GM23248 (cell line): ENCODE measurements around the gene FAM118B. TPM values are rescaled to one million over a fixed set of nuclear protein-coding genes. Genes with fewer than 3 reads are reported as not detected.
"Not testable (repeated sequence)": the region's sequence is repeated elsewhere in the genome, so short reads cannot be mapped to it uniquely, and the experiment has no call there.

ENCODE experiments used
- DNase-seq: peaks from one replicate; pipeline ENCODE4 v3.0.0-alpha.2; 2015
- H2AFZ ChIP-seq: fragments of 200-600 bp; sonication (generic); 2 replicates; pipeline ENCODE4 v1.6.1; 2016; ENCODE audit warnings: antibody characterized with exemption
- H3F3A ChIP-seq: fragments of 200-600 bp; sonication (generic); 2 replicates; pipeline ENCODE4 v1.6.1; 2016; ENCODE audit warnings: mild to moderate bottlenecking, antibody characterized with exemption, mixed run types; ENCODE audit not compliant: insufficient read depth
- H3K27ac ChIP-seq: fragments of 200-600 bp; sonication (generic); 2 replicates; pipeline ENCODE4 v1.5.1; 2016; ENCODE audit warnings: mild to moderate bottlenecking
- H3K27me3 ChIP-seq: fragments of 200-600 bp; sonication (generic); replicated peaks from 2 replicates; pipeline ENCODE4 v1.6.1; 2016; ENCODE audit warnings: mild to moderate bottlenecking; ENCODE audit not compliant: insufficient read depth
- H3K36me3 ChIP-seq: fragments of 200-600 bp; sonication (generic); 2 replicates; pipeline ENCODE4 v1.6.1; 2016; ENCODE audit warnings: low read depth, mild to moderate bottlenecking
- H3K4me1 ChIP-seq: fragments of 200-600 bp; sonication (generic); 2 replicates; pipeline ENCODE4 v1.6.1; 2016; ENCODE audit warnings: mild to moderate bottlenecking; ENCODE audit not compliant: insufficient read depth
- H3K4me2 ChIP-seq: fragments of 200-600 bp; sonication (generic); one replicate; pipeline ENCODE4 v1.6.1; 2016; ENCODE audit warnings: mild to moderate bottlenecking; ENCODE audit not compliant: unreplicated experiment
- H3K4me3 ChIP-seq: fragments of 200-600 bp; sonication (generic); 2 replicates; pipeline ENCODE4 v1.5.1; 2016; ENCODE audit warnings: mild to moderate bottlenecking
- H3K79me2 ChIP-seq: fragments of 200-600 bp; sonication (generic); 2 replicates; pipeline ENCODE4 v1.6.1; 2016; ENCODE audit warnings: mild to moderate bottlenecking; ENCODE audit not compliant: insufficient read depth
- H3K9ac ChIP-seq: fragments of 200-600 bp; sonication (generic); 2 replicates; pipeline ENCODE4 v1.6.1; 2016; ENCODE audit warnings: mild to moderate bottlenecking
- H3K9me2 ChIP-seq: fragments of 200-600 bp; sonication (generic); 2 replicates; pipeline ENCODE4 v1.6.1; 2016; ENCODE audit warnings: mixed run types, mild to moderate bottlenecking, moderate library complexity; ENCODE audit not compliant: insufficient read depth
- H3K9me3 ChIP-seq: fragments of 200-600 bp; sonication (generic); one replicate; pipeline ENCODE4 v1.6.1; 2017; ENCODE audit warnings: low read depth
- H4K20me1 ChIP-seq: fragments of 200-600 bp; sonication (generic); 2 replicates; pipeline ENCODE4 v1.6.0; 2016; ENCODE audit not compliant: insufficient read depth
- EZH2 ChIP-seq: fragments of 200-600 bp; sonication (generic); IDR thresholded peaks from 2 replicates; pipeline ENCODE4 v1.6.1; 2018; ENCODE audit warnings: antibody characterized with exemption, mild to moderate bottlenecking; ENCODE audit not compliant: insufficient read depth, poor library complexity, severe bottlenecking
- EZH2phosphoT487 ChIP-seq: fragments of 200-600 bp; sonication (generic); IDR thresholded peaks from 2 replicates; pipeline ENCODE4 v1.6.1; 2018; ENCODE audit warnings: antibody characterized with exemption, moderate library complexity, mild to moderate bottlenecking, low read depth; ENCODE audit not compliant: insufficient read depth
- WGBS, 2 experiments: methylation state at CpG; one replicate each; pipeline ENCODE4 v1.1.6; 2015 to 2017; ENCODE audit warnings: low lambda C conversion rate in 2 of 2, low coverage in 1 of 2; ENCODE audit errors: missing lambda C conversion rate in 2 of 2; 5-methylcytosine and 5-hydroxymethylcytosine counted together
- in situ Hi-C: fragments of 300-500 bp; cut with MboI; formaldehyde crosslinking; loops from 2 replicates; pipeline ENCODE4 v1.15.0; 2020
- polyA plus RNA-seq: library from polyadenylated mRNA; unstranded; fragments of >200 nt; fragmentation: Nextera tagmentation; extraction: Ambion mirVana; gene quantifications from 2 replicates; pipeline ENCODE4 v1.2.1, GENCODE V29; 2016
- total RNA-seq: library from RNA; depleted of rRNA; stranded (reverse); fragments of >200 nt; shearing (Covaris generic); gene quantifications from 2 replicates; pipeline ENCODE4 v1.2.3, GENCODE V29; 2014

Gene FAM118B
- total and polyA plus RNA-seq, 2 experiments from 2014 or later: 23.1 to 30.5 TPM

GRCh38 chr11:126308271-126308671 is 96.7 kb downstream of the FAM118B start:
- no peak for DNase-seq
- peaks cover 9% of the 10 kb centered on the region for H3F3A ChIP-seq
- H3K27ac ChIP-seq: no peak overlapping the region
- H3K9ac ChIP-seq: no peak overlapping the region
- H3K27me3 ChIP-seq: no peaks in the 10 kb centered on the region
- no peaks in the 10 kb centered on the region for H4K20me1 ChIP-seq
- H3K9me2 ChIP-seq: no peaks in the 10 kb centered on the region
- H2AFZ ChIP-seq: no peak overlapping the region
- no peaks in the 10 kb centered on the region for H3K9me3 ChIP-seq
- no peak for TF ChIP-seq EZH2phosphoT487
- H3K36me3 ChIP-seq: no peaks in the 10 kb centered on the region
- H3K4me3 ChIP-seq: no peak overlapping the region
- H3K4me2 ChIP-seq: no peak overlapping the region
- H3K79me2 ChIP-seq: peaks cover 7% of the 10 kb centered on the region
- in situ Hi-C loops: no loop called here
- peaks cover 6% of the 10 kb centered on the region for H3K4me1 ChIP-seq
- WGBS, 2 experiments: 61 to 63% methylated on average over 4 of the region's 4 CpGs

GRCh38 chr11:126308771-126309170 is 97.2 kb downstream of the FAM118B start:
- H3K9me3 ChIP-seq, H2AFZ ChIP-seq, H3K4me2 ChIP-seq, DNase-seq, H3F3A ChIP-seq, in situ Hi-C loops, H3K27ac ChIP-seq, H3K79me2 ChIP-seq, H4K20me1 ChIP-seq, H3K27me3 ChIP-seq, H3K4me3 ChIP-seq, H3K9me2 ChIP-seq, H3K36me3 ChIP-seq, H3K9ac ChIP-seq: not testable (repeated sequence)
- WGBS, 2 experiments: 98 to 100% methylated on average over 3 to 4 of the region's 4 CpGs
- peaks cover 11% of the 10 kb centered on the region for H3K4me1 ChIP-seq

GRCh38 chr11:126310200-126310991 is 98.8 kb downstream of the FAM118B start:
- H3K4me3 ChIP-seq: no peak overlapping the region
- no peaks in the 10 kb centered on the region for H3K9me2 ChIP-seq
- no peaks in the 10 kb centered on the region for H4K20me1 ChIP-seq
- peaks cover 4% of the 10 kb centered on the region for H3F3A ChIP-seq
- peaks cover 6% of the 10 kb centered on the region for H3K79me2 ChIP-seq
- H3K36me3 ChIP-seq: no peaks in the 10 kb centered on the region
- WGBS, 2 experiments: 70 to 72% methylated on average over 12 of the region's 12 CpGs
- H2AFZ ChIP-seq: no peak overlapping the region
- TF ChIP-seq EZH2phosphoT487 (no peak), EZH2 (no peak)
- H3K9me3 ChIP-seq: no peaks in the 10 kb centered on the region
- H3K27me3 ChIP-seq: no peaks in the 10 kb centered on the region
- H3K4me1 ChIP-seq: peaks cover 5% of the 10 kb centered on the region; the same call in 1 of the 2 replicates
- H3K27ac ChIP-seq: no peak overlapping the region
- H3K4me2 ChIP-seq: no peak overlapping the region
- no peak overlapping the region for H3K9ac ChIP-seq
- in situ Hi-C loops: no loop called here
- DNase-seq: peak; percentile 83

GRCh38 chr11:126310992-126311310 is 99.4 kb downstream of the FAM118B start:
- Histone ChIP-seq H3K9ac (no peak overlapping the region), H4K20me1 (no peaks in the 10 kb centered on the region), H3K79me2 (no peaks in the 10 kb centered on the region; the same call in 1 of the 2 replicates), H3K27me3 (no peaks in the 10 kb centered on the region), H3K9me2 (no peaks in the 10 kb centered on the region), H2AFZ (no peak overlapping the region), H3K36me3 (no peaks in the 10 kb centered on the region), H3K27ac (no peak overlapping the region), H3F3A (peaks cover 7% of the 10 kb centered on the region), H3K9me3 (no peaks in the 10 kb centered on the region), H3K4me1 (peaks cover 5% of the 10 kb centered on the region; the same call in 1 of the 2 replicates), H3K4me3 (no peak overlapping the region), H3K4me2 (no peak overlapping the region)
- in situ Hi-C loops: no loop called here
- WGBS, 2 experiments: 62 to 67% methylated on average over 6 of the region's 6 CpGs
- TF ChIP-seq EZH2phosphoT487 (no peak), EZH2 (no peak)
- peak; percentile 36 for DNase-seq
